HK-2 (cell line): Measurements from ENCODE around the gene IDH3B.
A peak's percentile ranks its signal among the peaks of the same experiment; 100 is the strongest.

ENCODE experiments used
- DNase-seq: peaks from one replicate; pipeline ENCODE4 v3.0.0-alpha.2; 2018; ENCODE audit not compliant: unreplicated experiment

IDH3B gene

GRCh38 chr20:2656471-2657117 is 7.4 kb downstream of the IDH3B start:
- no peak for DNase-seq

- DNase-seq, result no peak
These were observed 8.5 kb downstream of the IDH3B start for GRCh38 chr20:2655331-2656116.

- DNase-seq, result no peak
These were observed 9.2 kb downstream of the IDH3B start for GRCh38 chr20:2654831-2655230.

GRCh38 chr20:2654384-2654822 is 9.6 kb downstream of the IDH3B start:
- DNase-seq, result no peak

GRCh38 chr20:2653556-2654383 is 10.2 kb downstream of the IDH3B start:
- DNase-seq, result no peak

GRCh38 chr20:2652724-2653555 is 11.1 kb downstream of the IDH3B start:
- DNase-seq, result no peak

GRCh38 chr20:2651772-2652723 is 12.0 kb downstream of the IDH3B start, which contains the start of gene NOP56:
NOP56 (plus strand) TSS chr20:2652632; CDS start chr20:2652661, 29 bp downstream.
- peak; percentile 98 for DNase-seq

GRCh38 chr20:2643708-2644107 is 20.3 kb downstream of the IDH3B start:
- DNase-seq, result no peak

- no peak for DNase-seq
These were observed 23.1 kb downstream of the IDH3B start for GRCh38 chr20:2640899-2641298.

GRCh38 chr20:2640260-2640659 is 23.8 kb downstream of the IDH3B start:
- DNase-seq, result no peak

- DNase-seq, result no peak
These were observed 26.8 kb downstream of the IDH3B start for GRCh38 chr20:2637246-2637645.

- DNase-seq, result no peak
These were observed 30.6 kb downstream of the IDH3B start for GRCh38 chr20:2633381-2633780.

- no peak for DNase-seq
These were observed 32.8 kb downstream of the IDH3B start for GRCh38 chr20:2631228-2631627.

- DNase-seq, result peak; percentile 45
These were observed 37.0 kb downstream of the IDH3B start for GRCh38 chr20:2626853-2627541.

- DNase-seq, result no peak
These were observed 39.0 kb downstream of the IDH3B start for GRCh38 chr20:2625062-2625461.

- DNase-seq, result no peak
These were observed 39.8 kb downstream of the IDH3B start for GRCh38 chr20:2624190-2624589.

- DNase-seq, result no peak
These were observed 43.9 kb downstream of the IDH3B start for GRCh38 chr20:2619961-2620595.

- DNase-seq, result no peak
These were observed 44.7 kb downstream of the IDH3B start for GRCh38 chr20:2619337-2619736.

- DNase-seq, result no peak
These were observed 45.2 kb downstream of the IDH3B start for GRCh38 chr20:2618815-2619214.
